A673 (cell line): ENCODE data around the gene OSM.

Source experiments
- CTCF ChIP-seq: fragments of 300-800, 200-600 bp; sonication (generic); conservative IDR thresholded peaks from 2 replicates; pipeline ENCODE4 v1.5.1; 2017; ENCODE audit warnings: low read depth, mild to moderate bottlenecking, antibody characterized with exemption, low read length, moderate library complexity, mixed read lengths
- EZH2 ChIP-seq: fragments of 200-600 bp; sonication (generic); IDR thresholded peaks from 2 replicates; pipeline ENCODE4 v1.6.1; 2017; ENCODE audit warnings: borderline replicate concordance, low read depth, mild to moderate bottlenecking, mixed read lengths, antibody characterized with exemption, low read length; ENCODE audit not compliant: poor library complexity, severe bottlenecking

DNA sequence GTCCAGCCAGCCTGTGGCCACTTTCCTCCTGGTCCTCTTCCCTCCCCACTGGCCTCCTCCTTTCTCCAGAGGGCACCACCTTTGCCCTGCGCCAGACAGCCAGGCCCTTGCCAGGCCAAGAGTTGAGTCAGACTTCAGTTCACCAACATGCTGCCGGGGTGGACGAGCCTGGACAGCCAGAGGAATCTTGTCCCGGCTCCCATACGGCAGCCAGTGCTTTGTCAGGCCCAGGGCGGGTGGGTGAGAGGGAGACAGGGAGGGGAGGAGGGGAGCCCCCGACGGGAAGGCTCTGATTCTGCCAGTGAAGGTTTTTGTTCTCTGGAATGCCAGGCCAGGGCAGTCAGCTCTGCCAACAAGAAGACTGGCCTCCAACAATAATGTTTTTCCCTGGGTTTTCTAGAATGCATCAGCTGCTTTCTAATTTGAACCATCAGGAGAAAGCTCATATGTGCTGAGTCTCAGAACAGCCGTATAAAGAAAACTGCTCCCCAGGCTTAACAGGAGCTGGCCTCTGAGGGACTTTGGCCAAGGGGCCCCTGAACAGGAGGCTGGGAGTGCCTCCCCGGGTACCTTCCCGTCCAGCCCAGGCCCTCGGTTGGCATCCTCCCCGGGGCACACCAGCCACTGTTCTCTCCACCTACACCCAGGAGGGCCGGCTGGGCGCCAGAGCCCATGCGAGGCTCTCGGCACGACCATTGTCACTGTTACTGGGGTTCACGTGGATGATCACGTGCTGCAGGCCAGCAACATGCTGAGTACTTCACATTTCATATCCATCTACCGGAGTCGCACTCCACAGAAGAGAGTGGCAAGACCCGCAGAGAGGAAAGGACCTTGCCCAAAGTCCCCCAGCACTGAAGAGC, 48.7 kb downstream of the OSM start:
- TF ChIP-seq CTCF (no peak), EZH2 (no peak)
